Activated CD8-positive, alpha-beta memory T cell treated with anti-CD3 and anti-CD28 coated beads, Interleukin-2, amount 10 ng/mL, durations not matched to agents 7 days and 5 days (primary cell): ENCODE measurements around the gene RALGAPB. TPM values are rescaled to one million over a fixed set of nuclear protein-coding genes. Genes with fewer than 3 reads are reported as not detected.

ENCODE experiments used
- ATAC-seq: fragments of 150-1000 bp; cut with Tn5 transposase; one replicate; pipeline ENCODE4 v1.10.0; 2021; ENCODE audit warnings: moderate library complexity
- CTCF ChIA-PET: fragments of 350-600 bp; sonication (Branson Sonifier 250); formaldehyde crosslinking; loops from one replicate; lab custom pipeline; 2021; ENCODE audit warnings: antibody characterized with exemption; lab: Charles Lee
- DNase-seq: peaks from one replicate; pipeline ENCODE4 v3.0.0-alpha.2; 2020
- H3K27ac Mint-ChIP-seq: one replicate; pipeline ENCODE4 v1.8.0; 2021; ENCODE audit warnings: mild to moderate bottlenecking, mixed read lengths
- H3K27me3 Mint-ChIP-seq: one replicate; pipeline ENCODE4 v1.8.0; 2021; ENCODE audit warnings: mixed read lengths
- H3K36me3 Mint-ChIP-seq: one replicate; pipeline ENCODE4 v1.8.0; 2021; ENCODE audit warnings: mild to moderate bottlenecking, mixed read lengths
- H3K4me1 Mint-ChIP-seq: one replicate; pipeline ENCODE4 v1.8.0; 2021; ENCODE audit warnings: mixed read lengths
- H3K4me3 Mint-ChIP-seq: one replicate; pipeline ENCODE4 v1.8.0; 2021; ENCODE audit warnings: mild to moderate bottlenecking, moderate library complexity, mixed read lengths
- H3K9me3 Mint-ChIP-seq: one replicate; pipeline ENCODE4 v1.8.0; 2022; ENCODE audit warnings: low read depth, mixed read lengths
- total RNA-seq, 2 experiments: library from RNA; stranded (reverse); gene quantifications; one replicate each; pipeline ENCODE4 v1.2.3, GENCODE V29; 2021

The RALGAPB gene
- total RNA-seq, 2 experiments from 2014 or later = 31.9 to 32.2 TPM

- peaks cover 37% of the 10 kb centered on the region for H3K36me3 Mint-ChIP-seq
- H3K4me1 Mint-ChIP-seq = no peaks in the 10 kb centered on the region
- DNase-seq = no peak
Measured at GRCh38 chr20:38514185-38514584, 41.5 kb downstream of the RALGAPB start.

DNA sequence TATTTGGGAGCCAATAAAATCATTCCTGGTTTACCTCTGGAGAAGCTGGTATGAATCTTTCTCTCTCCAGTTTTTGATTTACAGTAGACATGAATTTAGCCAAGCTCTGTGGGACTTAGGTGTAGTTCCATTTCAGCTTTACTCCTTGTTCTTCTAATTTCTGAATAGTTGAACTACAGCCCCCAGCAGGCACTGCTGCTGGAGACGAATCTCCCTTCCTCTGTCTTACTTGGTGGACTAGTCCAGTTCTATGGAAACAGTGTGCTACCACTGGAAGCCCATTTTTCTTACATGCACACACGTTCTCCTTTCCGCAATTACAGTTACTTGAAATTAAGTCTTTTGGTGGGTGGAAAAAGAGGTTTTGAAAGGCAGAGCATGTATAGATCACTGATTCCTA lies 42.3 kb downstream of the RALGAPB start:
- Mint-ChIP-seq H3K36me3 (peaks cover 32% of the 10 kb centered on the region), H3K4me1 (no peaks in the 10 kb centered on the region), H3K27me3 (no peaks in the 10 kb centered on the region), H3K4me3 (no peak overlapping the region), H3K9me3 (no peaks in the 10 kb centered on the region), H3K27ac (no peak overlapping the region)
- ATAC-seq = no peak
- DNase-seq = no peak
- CTCF ChIA-PET = no interaction called here

More at GRCh38 chr20:38514185-38514584, 41.5 kb downstream of the RALGAPB start:
- ATAC-seq = no peak
- no peaks in the 10 kb centered on the region for H3K27me3 Mint-ChIP-seq
- no peak overlapping the region for H3K4me3 Mint-ChIP-seq
- H3K27ac Mint-ChIP-seq = no peak overlapping the region
- CTCF ChIA-PET = no interaction called here
- H3K9me3 Mint-ChIP-seq = no peaks in the 10 kb centered on the region

- no peaks in the 10 kb centered on the region for H3K9me3 Mint-ChIP-seq
- no peaks in the 10 kb centered on the region for H3K27me3 Mint-ChIP-seq
- H3K4me3 Mint-ChIP-seq = no peak overlapping the region
- no peaks in the 10 kb centered on the region for H3K4me1 Mint-ChIP-seq
- CTCF ChIA-PET = no interaction called here
- peaks cover 29% of the 10 kb centered on the region for H3K36me3 Mint-ChIP-seq
- H3K27ac Mint-ChIP-seq = no peak overlapping the region
- no peak for DNase-seq
- ATAC-seq = no peak
Measured at GRCh38 chr20:38515631-38516030, 43.0 kb downstream of the RALGAPB start.

GRCh38 chr20:38519426-38519825 lies 46.8 kb downstream of the RALGAPB start:
- Mint-ChIP-seq H3K9me3 (no peaks in the 10 kb centered on the region), H3K4me3 (no peak overlapping the region), H3K36me3 (peaks cover 38% of the 10 kb centered on the region), H3K27ac (no peak overlapping the region), H3K27me3 (no peaks in the 10 kb centered on the region), H3K4me1 (no peaks in the 10 kb centered on the region)
- CTCF ChIA-PET = interaction anchor here (1.0 kb wide), 1 partner anchor 85 kb away, joined by 3 read pairs; no protein-coding TSS in a partner anchor
- ATAC-seq = no peak
- DNase-seq = no peak

- H3K4me3 Mint-ChIP-seq = no peak overlapping the region
- no peak for ATAC-seq
- no peak for DNase-seq
- H3K9me3 Mint-ChIP-seq = no peaks in the 10 kb centered on the region
- H3K4me1 Mint-ChIP-seq = no peaks in the 10 kb centered on the region
- no peaks in the 10 kb centered on the region for H3K27me3 Mint-ChIP-seq
- peaks cover 37% of the 10 kb centered on the region for H3K36me3 Mint-ChIP-seq
- H3K27ac Mint-ChIP-seq = no peak overlapping the region
- CTCF ChIA-PET = no interaction called here
Measured at GRCh38 chr20:38520261-38520660, 47.6 kb downstream of the RALGAPB start.

GRCh38 chr20:38523697-38524096 lies 51.1 kb downstream of the RALGAPB start:
- no peaks in the 10 kb centered on the region for H3K4me1 Mint-ChIP-seq
- H3K4me3 Mint-ChIP-seq = no peak overlapping the region
- H3K36me3 Mint-ChIP-seq = peaks cover 37% of the 10 kb centered on the region
- CTCF ChIA-PET = no interaction called here
- DNase-seq = no peak
- H3K9me3 Mint-ChIP-seq = no peaks in the 10 kb centered on the region
- no peak overlapping the region for H3K27ac Mint-ChIP-seq
- ATAC-seq = no peak
- no peaks in the 10 kb centered on the region for H3K27me3 Mint-ChIP-seq

- DNase-seq (no peak), ATAC-seq (no peak)
- Mint-ChIP-seq H3K36me3 (peaks cover 32% of the 10 kb centered on the region), H3K4me1 (no peaks in the 10 kb centered on the region), H3K9me3 (no peaks in the 10 kb centered on the region), H3K4me3 (no peak overlapping the region), H3K27me3 (no peaks in the 10 kb centered on the region), H3K27ac (no peak overlapping the region)
- CTCF ChIA-PET = no interaction called here
Measured at GRCh38 chr20:38528167-38528566, 55.5 kb downstream of the RALGAPB start.

GRCh38 chr20:38531021-38531420 lies 58.4 kb downstream of the RALGAPB start:
- Mint-ChIP-seq H3K36me3 (peaks cover 32% of the 10 kb centered on the region), H3K4me1 (peaks cover 4% of the 10 kb centered on the region), H3K27ac (no peak overlapping the region), H3K9me3 (no peaks in the 10 kb centered on the region), H3K4me3 (no peak overlapping the region), H3K27me3 (no peaks in the 10 kb centered on the region)
- ATAC-seq (no peak), DNase-seq (no peak)
- CTCF ChIA-PET = interaction anchor here (1.0 to 1.8 kb wide), 2 partner anchors 9 to 85 kb away, joined by 3 to 6 read pairs; no protein-coding TSS in a partner anchor

DNA sequence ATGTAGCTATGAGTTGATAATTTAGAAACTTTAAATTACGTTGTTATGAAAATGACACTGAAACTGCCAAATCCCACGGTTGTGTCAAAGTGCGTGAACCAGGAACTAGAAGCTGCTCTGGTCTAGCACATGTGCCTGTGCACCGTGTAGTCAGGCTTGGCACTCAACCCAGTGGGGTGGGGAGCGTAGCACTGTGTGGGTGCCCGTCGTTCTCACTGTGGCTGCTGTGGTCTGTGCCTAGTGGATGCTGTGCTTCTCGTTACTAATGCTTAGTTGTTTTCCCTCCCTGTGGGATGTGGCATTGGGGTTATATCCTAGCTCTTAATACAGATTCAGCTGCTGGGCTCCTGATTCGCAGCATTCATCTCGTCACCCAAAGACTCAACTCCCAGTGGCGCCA lies 62.1 kb downstream of the RALGAPB start:
- peaks cover 49% of the 10 kb centered on the region for H3K36me3 Mint-ChIP-seq
- H3K27me3 Mint-ChIP-seq = no peaks in the 10 kb centered on the region
- H3K4me1 Mint-ChIP-seq = peaks cover 21% of the 10 kb centered on the region
- H3K9me3 Mint-ChIP-seq = no peaks in the 10 kb centered on the region
- H3K27ac Mint-ChIP-seq = no peak overlapping the region
- DNase-seq = no peak
- CTCF ChIA-PET = interaction anchor here (1.2 to 1.7 kb wide), 2 partner anchors 9 to 17 kb away, joined by 3 to 7 read pairs; no protein-coding TSS in a partner anchor
- H3K4me3 Mint-ChIP-seq = no peak overlapping the region
- ATAC-seq = no peak

- Mint-ChIP-seq H3K27ac (no peak overlapping the region), H3K36me3 (peaks cover 54% of the 10 kb centered on the region), H3K4me3 (no peak overlapping the region), H3K9me3 (no peaks in the 10 kb centered on the region), H3K4me1 (peaks cover 21% of the 10 kb centered on the region), H3K27me3 (no peaks in the 10 kb centered on the region)
- ATAC-seq = no peak
- no peak for DNase-seq
- CTCF ChIA-PET = no interaction called here
Measured at GRCh38 chr20:38536310-38536709, 63.7 kb downstream of the RALGAPB start.

DNA sequence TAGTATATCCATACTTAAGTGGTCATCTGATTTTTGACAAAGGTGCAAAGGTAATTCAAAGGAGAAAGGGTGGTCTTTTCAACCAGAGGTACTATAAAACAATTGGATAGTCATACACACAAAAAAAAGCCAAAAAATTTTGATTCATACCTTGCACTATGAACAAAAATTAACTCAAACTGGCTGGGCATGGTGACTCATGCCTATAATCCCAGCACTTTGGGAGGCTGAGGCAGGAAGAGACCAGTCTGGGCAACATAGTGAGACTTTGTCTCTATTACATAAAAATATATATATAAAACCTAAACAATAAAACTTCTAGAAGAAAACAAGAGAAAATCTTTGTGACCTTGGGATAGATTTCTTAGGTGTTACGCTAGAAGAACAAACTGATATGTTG lies 64.5 kb downstream of the RALGAPB start:
- Mint-ChIP-seq H3K27ac (no peak overlapping the region), H3K9me3 (no peaks in the 10 kb centered on the region), H3K4me3 (no peak overlapping the region), H3K27me3 (no peaks in the 10 kb centered on the region), H3K4me1 (peaks cover 21% of the 10 kb centered on the region), H3K36me3 (peaks cover 56% of the 10 kb centered on the region)
- CTCF ChIA-PET = no interaction called here
- ATAC-seq (no peak), DNase-seq (no peak)

- no peak overlapping the region for H3K4me3 Mint-ChIP-seq
- ATAC-seq (no peak), DNase-seq (no peak)
- no peak overlapping the region for H3K27ac Mint-ChIP-seq
- H3K36me3 Mint-ChIP-seq = peaks cover 54% of the 10 kb centered on the region
- no peaks in the 10 kb centered on the region for H3K27me3 Mint-ChIP-seq
- CTCF ChIA-PET = no interaction called here
- H3K4me1 Mint-ChIP-seq = peaks cover 21% of the 10 kb centered on the region
- H3K9me3 Mint-ChIP-seq = no peaks in the 10 kb centered on the region
Measured at GRCh38 chr20:38538789-38539188, 66.1 kb downstream of the RALGAPB start.

GRCh38 chr20:38543014-38543906 lies 70.6 kb downstream of the RALGAPB start:
- no peak overlapping the region for H3K27ac Mint-ChIP-seq
- no peaks in the 10 kb centered on the region for H3K9me3 Mint-ChIP-seq
- H3K27me3 Mint-ChIP-seq = no peaks in the 10 kb centered on the region
- no peak overlapping the region for H3K4me3 Mint-ChIP-seq
- ATAC-seq (no peak), DNase-seq (no peak)
- CTCF ChIA-PET = no interaction called here
- no peaks in the 10 kb centered on the region for H3K4me1 Mint-ChIP-seq
- peaks cover 36% of the 10 kb centered on the region for H3K36me3 Mint-ChIP-seq

GRCh38 chr20:38545771-38546170 lies 73.1 kb downstream of the RALGAPB start:
- DNase-seq = no peak
- Mint-ChIP-seq H3K4me1 (no peaks in the 10 kb centered on the region), H3K9me3 (no peaks in the 10 kb centered on the region), H3K27ac (no peak overlapping the region), H3K4me3 (no peak overlapping the region), H3K36me3 (peaks cover 39% of the 10 kb centered on the region), H3K27me3 (no peaks in the 10 kb centered on the region)
- ATAC-seq = no peak
- CTCF ChIA-PET = no interaction called here
